Breast epithelium (tissue), 3 donors: Measurements from ENCODE around the gene DES.

ENCODE experiments used
- POLR2A ChIP-seq: fragments of 450-650 bp; IDR thresholded peaks from one replicate; pipeline ENCODE4 v1.6.1; 2016; ENCODE audit warnings: antibody characterized with exemption, mild to moderate bottlenecking, moderate library complexity
- POLR2AphosphoS5 ChIP-seq, 3 donors: sonication (generic); formaldehyde crosslinking; IDR thresholded peaks; one replicate each; pipeline ENCODE4 v1.6.1; 2017; ENCODE audit warnings: antibody characterized with exemption in 3 of 3
- TF ChIP-seq, protein P1 (sequence below), 3 donors: fragments of 450-650 bp; IDR thresholded peaks; one replicate each; pipeline ENCODE4 v1.5.1; 2016 to 2017; ENCODE audit warnings: antibody characterized with exemption in 3 of 3, mild to moderate bottlenecking in 3 of 3, moderate library complexity in 3 of 3

DNA sequence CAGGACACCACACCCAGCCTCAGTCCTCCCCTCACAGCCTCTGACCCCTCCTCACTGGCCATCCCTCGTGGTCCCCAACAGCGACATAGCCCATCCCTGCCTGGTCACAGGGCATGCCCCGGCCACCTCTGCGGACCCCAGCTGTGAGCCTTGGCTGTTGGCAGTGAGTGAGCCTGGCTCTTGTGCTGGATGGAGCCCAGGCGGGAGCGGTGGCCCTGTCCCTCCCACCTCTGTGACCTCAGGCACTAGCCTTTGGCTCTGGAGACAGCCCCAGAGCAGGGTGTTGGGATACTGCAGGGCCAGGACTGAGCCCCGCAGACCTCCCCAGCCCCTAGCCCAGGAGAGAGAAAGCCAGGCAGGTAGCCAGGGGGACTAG, 7.9 kb downstream of the DES start:
- TF ChIP-seq, protein P1, sequence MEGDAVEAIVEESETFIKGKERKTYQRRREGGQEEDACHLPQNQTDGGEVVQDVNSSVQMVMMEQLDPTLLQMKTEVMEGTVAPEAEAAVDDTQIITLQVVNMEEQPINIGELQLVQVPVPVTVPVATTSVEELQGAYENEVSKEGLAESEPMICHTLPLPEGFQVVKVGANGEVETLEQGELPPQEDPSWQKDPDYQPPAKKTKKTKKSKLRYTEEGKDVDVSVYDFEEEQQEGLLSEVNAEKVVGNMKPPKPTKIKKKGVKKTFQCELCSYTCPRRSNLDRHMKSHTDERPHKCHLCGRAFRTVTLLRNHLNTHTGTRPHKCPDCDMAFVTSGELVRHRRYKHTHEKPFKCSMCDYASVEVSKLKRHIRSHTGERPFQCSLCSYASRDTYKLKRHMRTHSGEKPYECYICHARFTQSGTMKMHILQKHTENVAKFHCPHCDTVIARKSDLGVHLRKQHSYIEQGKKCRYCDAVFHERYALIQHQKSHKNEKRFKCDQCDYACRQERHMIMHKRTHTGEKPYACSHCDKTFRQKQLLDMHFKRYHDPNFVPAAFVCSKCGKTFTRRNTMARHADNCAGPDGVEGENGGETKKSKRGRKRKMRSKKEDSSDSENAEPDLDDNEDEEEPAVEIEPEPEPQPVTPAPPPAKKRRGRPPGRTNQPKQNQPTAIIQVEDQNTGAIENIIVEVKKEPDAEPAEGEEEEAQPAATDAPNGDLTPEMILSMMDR (IDR thresholded peaks at IDR 0.05): no peak
- no peak for TF ChIP-seq POLR2A
- TF ChIP-seq POLR2AphosphoS5 (IDR thresholded peaks at IDR 0.05): no peak
